T-helper 1 cell treated with Interleukin-12 subunit alpha and Interleukin-12 subunit beta and Interleukin-4 antibody, amounts not matched to agents 30 μg/mL and 1 μg/mL, for 36 hours (primary cell): ENCODE data around the gene NKD1.
"Not testable (repeated sequence)": the region's sequence is repeated elsewhere in the genome, so short reads cannot be mapped to it uniquely, and the experiment has no call there.

ENCODE experiments used
- H3K27ac Mint-ChIP-seq: one replicate; pipeline ENCODE4 v1.8.0; 2021; ENCODE audit warnings: mild to moderate bottlenecking, mixed read lengths
- H3K27me3 Mint-ChIP-seq: one replicate; pipeline ENCODE4 v1.8.0; 2021; ENCODE audit warnings: low read depth, mixed read lengths
- H3K36me3 Mint-ChIP-seq: one replicate; pipeline ENCODE4 v1.8.0; 2021; ENCODE audit warnings: low read depth, mixed read lengths
- H3K4me1 Mint-ChIP-seq: one replicate; pipeline ENCODE4 v1.8.0; 2021; ENCODE audit warnings: low read depth, mixed read lengths
- H3K4me3 Mint-ChIP-seq: one replicate; pipeline ENCODE4 v1.8.0; 2021; ENCODE audit warnings: mild to moderate bottlenecking, moderate library complexity, mixed read lengths
- H3K9me3 Mint-ChIP-seq: one replicate; pipeline ENCODE4 v1.8.0; 2021; ENCODE audit warnings: mixed read lengths

NKD1 gene

GRCh38 chr16:50568187-50568815 lies 20.1 kb downstream of the NKD1 start:
- H3K9me3 Mint-ChIP-seq = no peaks in the 10 kb centered on the region
- no peak overlapping the region for H3K27ac Mint-ChIP-seq
- no peaks in the 10 kb centered on the region for H3K4me1 Mint-ChIP-seq
- no peaks in the 10 kb centered on the region for H3K36me3 Mint-ChIP-seq
- no peaks in the 10 kb centered on the region for H3K27me3 Mint-ChIP-seq
- H3K4me3 Mint-ChIP-seq = no peak overlapping the region

- Mint-ChIP-seq H3K4me3 (no peak overlapping the region), H3K4me1 (no peaks in the 10 kb centered on the region), H3K27me3 (no peaks in the 10 kb centered on the region)
These were observed 22.2 kb downstream of the NKD1 start for GRCh38 chr16:50570354-50570753.

GRCh38 chr16:50570808-50571598 lies 22.8 kb downstream of the NKD1 start:
- Mint-ChIP-seq H3K27ac (no peak overlapping the region), H3K9me3 (no peaks in the 10 kb centered on the region), H3K4me3 (no peak overlapping the region), H3K4me1 (no peaks in the 10 kb centered on the region), H3K36me3 (no peaks in the 10 kb centered on the region), H3K27me3 (no peaks in the 10 kb centered on the region)

More at GRCh38 chr16:50570354-50570753, 22.2 kb downstream of the NKD1 start:
- Mint-ChIP-seq H3K9me3 (no peaks in the 10 kb centered on the region), H3K27ac (no peak overlapping the region), H3K36me3 (no peaks in the 10 kb centered on the region)

GRCh38 chr16:50571786-50572185 lies 23.6 kb downstream of the NKD1 start:
- Mint-ChIP-seq H3K27ac (no peak overlapping the region), H3K36me3 (no peaks in the 10 kb centered on the region), H3K4me3 (no peak overlapping the region)

GRCh38 chr16:50572700-50573099 lies 24.5 kb downstream of the NKD1 start:
- H3K4me1 Mint-ChIP-seq = no peaks in the 10 kb centered on the region
- no peaks in the 10 kb centered on the region for H3K27me3 Mint-ChIP-seq
- H3K4me3 Mint-ChIP-seq = no peak overlapping the region
- H3K27ac Mint-ChIP-seq = no peak overlapping the region
- H3K36me3 Mint-ChIP-seq = no peaks in the 10 kb centered on the region
- H3K9me3 Mint-ChIP-seq = no peaks in the 10 kb centered on the region

More at GRCh38 chr16:50571786-50572185, 23.6 kb downstream of the NKD1 start:
- Mint-ChIP-seq H3K4me1 (no peaks in the 10 kb centered on the region), H3K9me3 (no peaks in the 10 kb centered on the region), H3K27me3 (no peaks in the 10 kb centered on the region)

GRCh38 chr16:50573279-50573678 lies 25.1 kb downstream of the NKD1 start:
- Mint-ChIP-seq H3K27ac (no peak overlapping the region), H3K36me3 (no peaks in the 10 kb centered on the region), H3K4me1 (no peaks in the 10 kb centered on the region), H3K27me3 (no peaks in the 10 kb centered on the region), H3K4me3 (no peak overlapping the region), H3K9me3 (no peaks in the 10 kb centered on the region)

GRCh38 chr16:50573947-50574744 lies 25.9 kb downstream of the NKD1 start:
- no peaks in the 10 kb centered on the region for H3K4me1 Mint-ChIP-seq
- H3K4me3 Mint-ChIP-seq = no peak overlapping the region
- no peaks in the 10 kb centered on the region for H3K36me3 Mint-ChIP-seq
- H3K9me3 Mint-ChIP-seq = no peaks in the 10 kb centered on the region
- H3K27me3 Mint-ChIP-seq = no peaks in the 10 kb centered on the region
- no peak overlapping the region for H3K27ac Mint-ChIP-seq

- Mint-ChIP-seq H3K36me3 (no peaks in the 10 kb centered on the region), H3K27me3 (no peaks in the 10 kb centered on the region), H3K4me3 (no peak overlapping the region), H3K27ac (no peak overlapping the region), H3K9me3 (no peaks in the 10 kb centered on the region), H3K4me1 (no peaks in the 10 kb centered on the region)
These were observed 26.5 kb downstream of the NKD1 start for GRCh38 chr16:50574745-50575136.

- no peaks in the 10 kb centered on the region for H3K4me1 Mint-ChIP-seq
- H3K9me3 Mint-ChIP-seq = no peaks in the 10 kb centered on the region
- H3K27me3 Mint-ChIP-seq = no peaks in the 10 kb centered on the region
- H3K4me3 Mint-ChIP-seq = no peak overlapping the region
- no peaks in the 10 kb centered on the region for H3K36me3 Mint-ChIP-seq
- H3K27ac Mint-ChIP-seq = no peak overlapping the region
These were observed 27.5 kb downstream of the NKD1 start for GRCh38 chr16:50575743-50576142.

- H3K9me3 Mint-ChIP-seq = no peaks in the 10 kb centered on the region
- no peaks in the 10 kb centered on the region for H3K36me3 Mint-ChIP-seq
- no peak overlapping the region for H3K4me3 Mint-ChIP-seq
- H3K4me1 Mint-ChIP-seq = no peaks in the 10 kb centered on the region
- H3K27ac Mint-ChIP-seq = no peak overlapping the region
- H3K27me3 Mint-ChIP-seq = no peaks in the 10 kb centered on the region
These were observed 28.4 kb downstream of the NKD1 start for GRCh38 chr16:50576403-50577113.

GRCh38 chr16:50578137-50578536 lies 29.9 kb downstream of the NKD1 start:
- Mint-ChIP-seq H3K36me3 (no peaks in the 10 kb centered on the region), H3K9me3 (no peaks in the 10 kb centered on the region), H3K27me3 (no peaks in the 10 kb centered on the region), H3K4me3 (no peak overlapping the region), H3K4me1 (no peaks in the 10 kb centered on the region), H3K27ac (no peak overlapping the region)

- not testable (repeated sequence) for H3K36me3 Mint-ChIP-seq, H3K9me3 Mint-ChIP-seq, H3K4me3 Mint-ChIP-seq, H3K4me1 Mint-ChIP-seq, H3K27me3 Mint-ChIP-seq, H3K27ac Mint-ChIP-seq
These were observed 31.2 kb downstream of the NKD1 start for GRCh38 chr16:50579373-50579772.

- Mint-ChIP-seq H3K4me3 (no peak overlapping the region), H3K27me3 (no peaks in the 10 kb centered on the region), H3K36me3 (no peaks in the 10 kb centered on the region), H3K9me3 (no peaks in the 10 kb centered on the region), H3K27ac (no peak overlapping the region), H3K4me1 (no peaks in the 10 kb centered on the region)
These were observed 32.1 kb downstream of the NKD1 start for GRCh38 chr16:50580180-50580798.

- H3K4me3 Mint-ChIP-seq = no peak overlapping the region
- H3K27me3 Mint-ChIP-seq = no peaks in the 10 kb centered on the region
- H3K9me3 Mint-ChIP-seq = no peaks in the 10 kb centered on the region
- no peak overlapping the region for H3K27ac Mint-ChIP-seq
- no peaks in the 10 kb centered on the region for H3K36me3 Mint-ChIP-seq
- H3K4me1 Mint-ChIP-seq = no peaks in the 10 kb centered on the region
These were observed 33.6 kb downstream of the NKD1 start for GRCh38 chr16:50581845-50582244.
